Measurements from ENCODE around the gene MADCAM1. TPM values are rescaled to one million over a fixed set of nuclear protein-coding genes. Genes with fewer than 3 reads are reported as not detected.

MADCAM1 gene
- total RNA-seq, 4 donors from 2014 or later = 0.56 to 3.1 TPM; not detected in 2

DNA sequence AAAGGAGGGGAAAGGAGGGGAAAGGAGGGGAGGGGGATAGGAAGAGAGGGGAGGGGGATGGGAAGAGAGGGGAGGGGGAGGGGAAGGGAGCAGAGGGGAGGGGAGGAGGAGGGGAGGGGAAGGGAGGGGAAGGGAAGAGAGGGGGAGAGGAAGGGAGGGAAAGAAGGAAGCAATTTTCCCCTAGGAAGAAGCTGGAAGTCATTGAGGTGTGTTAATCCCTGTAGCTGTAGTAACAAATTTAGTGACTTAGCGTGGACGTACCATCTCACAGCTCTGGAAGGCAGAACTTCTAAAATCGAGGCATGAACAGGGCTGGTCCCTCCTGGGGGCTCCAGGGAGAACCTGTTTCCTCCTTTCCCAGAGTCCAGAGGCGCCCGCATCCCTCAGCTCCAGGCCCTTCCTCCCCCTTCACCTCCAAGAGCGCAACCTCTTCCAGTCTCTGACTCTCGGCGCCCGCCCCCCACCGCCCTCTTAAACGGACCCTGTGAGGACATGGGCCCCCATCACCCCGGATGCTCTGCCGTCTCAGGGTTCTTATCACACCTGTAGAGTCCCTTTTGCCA is 29.7 kb downstream of the MADCAM1 start:
- H3K9me3 ChIP-seq = no peaks in the 10 kb centered on the region
- WGBS, 2 donors = 46 to 51% methylated on average over 13 of the region's 13 CpGs
- no peak for DNase-seq

DNA sequence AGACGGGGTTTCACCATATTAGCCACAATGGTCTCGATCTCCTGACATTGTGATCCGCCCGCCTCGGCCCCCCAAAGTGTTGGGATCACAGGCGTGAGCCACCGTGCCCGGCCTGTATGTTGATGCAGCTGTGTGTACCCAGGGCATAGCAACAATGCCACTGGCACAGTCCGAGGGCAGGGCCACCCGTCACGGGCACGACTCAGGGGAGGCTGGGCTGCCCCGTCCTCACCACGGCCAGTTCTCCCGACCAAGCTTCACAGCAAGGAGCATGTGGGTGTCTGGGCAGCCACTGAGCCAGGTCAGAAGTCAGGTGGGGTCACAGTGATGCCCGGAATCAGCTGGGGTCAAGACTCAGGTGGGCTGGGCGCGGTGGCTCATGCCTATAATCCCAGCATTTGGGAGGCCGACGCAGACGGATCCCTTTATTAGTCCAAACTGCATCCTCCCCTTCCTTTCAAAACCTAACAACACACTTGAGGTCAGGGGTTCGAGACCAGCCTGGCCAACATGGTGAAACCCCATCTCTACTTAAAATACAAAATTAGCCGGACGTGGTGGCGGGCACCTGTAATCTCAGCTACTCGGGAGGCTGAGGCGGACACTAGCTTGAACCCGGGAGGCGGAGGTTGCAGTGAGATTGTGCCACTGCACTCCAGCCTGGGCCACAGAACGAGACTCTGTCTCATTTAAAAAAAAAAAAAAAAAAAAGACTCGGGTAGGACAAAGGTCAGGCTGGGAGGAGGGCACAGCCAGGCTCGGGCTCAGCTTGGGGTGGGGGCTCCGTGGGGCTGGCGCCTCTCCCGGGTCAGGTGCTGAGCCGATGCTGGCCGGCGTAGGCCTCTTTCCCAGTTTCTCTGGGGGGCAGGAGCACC is 34.1 kb downstream of the MADCAM1 start:
- no peak for DNase-seq
- Histone ChIP-seq H3K9me3 (no peaks in the 10 kb centered on the region), H3K36me3 (no peaks in the 10 kb centered on the region), H3K27ac (peak overlapping the region in 2 of 3 donors; percentile 87 to 97), H3K4me1 (peaks cover 22 to 27% of the 10 kb centered on the region in 2 donors), H3K4me3 (replicated peaks in 1 of 3) (peak overlapping the region in 2 of 3 donors; percentile 60 to 95), H3K27me3 (no peaks in the 10 kb centered on the region)
- intact Hi-C loops (cut with DNase I) = no loop called here
- WGBS, 2 donors = 59 to 62% methylated on average over 26 to 28 of the region's 38 CpGs
- no peak for TF ChIP-seq POLR2A (IDR thresholded peaks at IDR 0.05)
- TF ChIP-seq, protein P1, sequence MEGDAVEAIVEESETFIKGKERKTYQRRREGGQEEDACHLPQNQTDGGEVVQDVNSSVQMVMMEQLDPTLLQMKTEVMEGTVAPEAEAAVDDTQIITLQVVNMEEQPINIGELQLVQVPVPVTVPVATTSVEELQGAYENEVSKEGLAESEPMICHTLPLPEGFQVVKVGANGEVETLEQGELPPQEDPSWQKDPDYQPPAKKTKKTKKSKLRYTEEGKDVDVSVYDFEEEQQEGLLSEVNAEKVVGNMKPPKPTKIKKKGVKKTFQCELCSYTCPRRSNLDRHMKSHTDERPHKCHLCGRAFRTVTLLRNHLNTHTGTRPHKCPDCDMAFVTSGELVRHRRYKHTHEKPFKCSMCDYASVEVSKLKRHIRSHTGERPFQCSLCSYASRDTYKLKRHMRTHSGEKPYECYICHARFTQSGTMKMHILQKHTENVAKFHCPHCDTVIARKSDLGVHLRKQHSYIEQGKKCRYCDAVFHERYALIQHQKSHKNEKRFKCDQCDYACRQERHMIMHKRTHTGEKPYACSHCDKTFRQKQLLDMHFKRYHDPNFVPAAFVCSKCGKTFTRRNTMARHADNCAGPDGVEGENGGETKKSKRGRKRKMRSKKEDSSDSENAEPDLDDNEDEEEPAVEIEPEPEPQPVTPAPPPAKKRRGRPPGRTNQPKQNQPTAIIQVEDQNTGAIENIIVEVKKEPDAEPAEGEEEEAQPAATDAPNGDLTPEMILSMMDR (IDR thresholded peaks at IDR 0.05) = no peak

More for the DNA sequence above, 29.7 kb downstream of the MADCAM1 start:
- Histone ChIP-seq H3K4me3 (replicated peaks in 1 of 3) (no peak overlapping the region), H3K27me3 (no peaks in the 10 kb centered on the region), H3K27ac (no peak overlapping the region), H3K4me1 (peaks cover 3 to 6% of the 10 kb centered on the region in 2 donors), H3K36me3 (no peaks in the 10 kb centered on the region)
- TF ChIP-seq POLR2A (IDR thresholded peaks at IDR 0.05) = no peak
- TF ChIP-seq, protein P1 (IDR thresholded peaks at IDR 0.05) = no peak
- intact Hi-C loops (cut with DNase I) = no loop called here

DNA sequence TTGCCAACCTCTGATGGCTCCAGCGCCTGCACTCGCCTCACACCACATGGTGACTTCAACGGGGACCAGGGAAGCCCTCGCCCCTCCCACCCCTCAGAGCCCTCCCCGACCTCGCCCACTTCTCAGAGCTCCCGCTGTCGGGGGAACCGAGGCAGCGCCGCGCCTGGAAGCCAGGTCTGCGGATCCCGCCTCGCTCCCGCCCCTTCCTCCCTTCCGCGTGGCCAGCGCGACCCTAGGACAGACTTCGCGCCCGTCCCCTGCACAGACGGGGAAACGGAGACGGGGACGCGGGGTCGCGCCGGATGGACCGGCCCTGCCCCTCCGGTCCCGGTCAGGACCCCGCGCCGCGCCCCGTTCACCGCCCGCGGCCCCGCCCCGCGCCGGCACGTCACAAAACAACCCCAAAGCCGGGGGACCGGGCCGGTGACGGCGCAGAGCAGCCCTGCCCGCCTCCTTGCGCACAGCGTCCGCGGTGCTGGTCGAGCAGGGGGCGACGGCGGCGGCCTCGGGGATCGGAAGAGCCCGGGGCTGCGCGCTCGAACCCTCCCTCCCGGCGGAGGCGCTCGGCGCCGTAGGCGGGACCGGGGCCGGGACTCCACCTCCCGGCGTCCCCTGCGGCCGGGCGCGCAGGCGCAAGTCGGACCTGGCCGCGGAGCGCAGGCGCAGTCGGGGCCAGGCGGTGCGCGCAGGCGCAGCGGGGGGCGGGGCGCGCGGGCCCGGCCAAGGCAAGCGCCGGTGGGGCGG is 34.9 kb downstream of the MADCAM1 start:
- H3K36me3 ChIP-seq = peaks cover 4 to 5% of the 10 kb centered on the region in 2 donors
- 0 to 1% methylated on average over 8 to 20 of the region's 103 CpGs for WGBS, 2 donors
- TF ChIP-seq, protein P1 (IDR thresholded peaks at IDR 0.05) = peak in 1 of 6 experiments; percentile 11
- TF ChIP-seq POLR2A (IDR thresholded peaks at IDR 0.05) = peak in 1 of 2 donors; percentile 96
- H3K4me1 ChIP-seq = peaks cover 22 to 28% of the 10 kb centered on the region in 2 donors
- H3K4me3 ChIP-seq (replicated peaks in 1 of 3) = peak overlapping the region; percentile 60 to 95 (median 93)
- intact Hi-C loops (cut with DNase I) = no loop called here
- H3K27ac ChIP-seq = peak overlapping the region; percentile 87 to 97 (median 93)
- no peaks in the 10 kb centered on the region for H3K9me3 ChIP-seq
- peak; percentile 82 to 85 for DNase-seq
- H3K27me3 ChIP-seq = no peaks in the 10 kb centered on the region

DNA sequence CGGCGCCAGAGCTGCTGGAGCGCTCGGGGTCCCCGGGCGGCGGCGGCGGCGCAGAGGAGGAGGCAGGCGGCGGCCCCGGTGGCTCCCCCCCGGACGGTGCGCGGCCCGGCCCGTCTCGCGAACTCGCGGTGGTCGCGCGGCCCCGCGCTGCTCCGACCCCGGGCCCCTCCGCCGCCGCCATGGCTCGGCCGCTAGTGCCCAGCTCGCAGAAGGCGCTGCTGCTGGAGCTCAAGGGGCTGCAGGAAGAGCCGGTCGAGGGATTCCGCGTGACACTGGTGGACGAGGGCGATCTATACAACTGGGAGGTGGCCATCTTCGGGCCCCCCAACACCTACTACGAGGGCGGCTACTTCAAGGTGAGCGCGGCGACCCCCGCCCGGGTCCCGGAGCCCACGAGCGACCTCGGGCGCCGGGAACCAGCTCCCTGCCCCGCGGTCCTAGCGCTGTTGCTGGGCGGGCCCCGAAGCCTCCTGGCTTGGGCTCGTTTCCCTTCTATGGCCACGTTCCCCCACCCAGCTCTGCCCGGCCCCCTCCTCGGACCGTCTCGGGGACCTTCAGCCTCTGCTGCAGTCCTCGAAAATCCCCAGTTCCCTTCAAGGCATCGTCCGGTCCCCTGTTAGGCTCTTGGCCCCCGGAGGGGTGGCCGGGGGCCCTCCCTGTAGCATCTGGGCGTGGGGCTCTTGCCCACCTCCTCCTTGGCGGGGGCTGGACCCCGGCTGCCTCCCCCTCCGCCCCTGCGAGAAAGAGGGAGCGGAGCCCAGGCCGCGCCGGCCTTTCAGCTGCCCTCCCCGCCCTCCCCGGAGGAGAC is 35.7 kb downstream of the MADCAM1 start, which contains the start of gene CDC34:
Gene CDC34, plus strand, starts transcription at position 8 of the 808 bp plus-strand sequence. Its CDS starts 172 bp downstream, at position 180.
- WGBS, 2 donors = 0 to 2% methylated on average over 4 to 9 of the region's 84 CpGs
- intact Hi-C loops (cut with DNase I) = no loop called here
- Histone ChIP-seq H3K9me3 (no peaks in the 10 kb centered on the region), H3K4me3 (replicated peaks in 1 of 3) (peak within 1 kb of the TSS; percentile 87 to 95 (median 93)), H3K27ac (peak within 1 kb of the TSS; percentile 87 to 97 (median 93)), H3K36me3 (peaks cover 12 to 13% of the 10 kb centered on the region in 2 donors), H3K27me3 (no peaks in the 10 kb centered on the region), H3K4me1 (peaks cover 22 to 28% of the 10 kb centered on the region in 2 donors)
- TF ChIP-seq, protein P1 (IDR thresholded peaks at IDR 0.05) = no peak
- TF ChIP-seq POLR2A (IDR thresholded peaks at IDR 0.05) = peak in 1 of 2 donors; percentile 48
- peak in 1 of 2 donors; percentile 36 for DNase-seq

Data from thyroid gland (tissue), 4 donors.